GM20000 (cell line): ENCODE results near the gene ASPG.

ENCODE experiments used
- DNase-seq: peaks from one replicate; pipeline ENCODE4 v3.0.0; 2012; ENCODE audit warnings: low spot score
- TF ChIP-seq, protein P1 (sequence below): IDR thresholded peaks from 2 replicates; pipeline ENCODE4 v1.5.1; 2012; ENCODE audit warnings: mild to moderate bottlenecking, control low read depth; ENCODE audit errors: extremely low read depth, missing control alignments

The ASPG gene

DNA sequence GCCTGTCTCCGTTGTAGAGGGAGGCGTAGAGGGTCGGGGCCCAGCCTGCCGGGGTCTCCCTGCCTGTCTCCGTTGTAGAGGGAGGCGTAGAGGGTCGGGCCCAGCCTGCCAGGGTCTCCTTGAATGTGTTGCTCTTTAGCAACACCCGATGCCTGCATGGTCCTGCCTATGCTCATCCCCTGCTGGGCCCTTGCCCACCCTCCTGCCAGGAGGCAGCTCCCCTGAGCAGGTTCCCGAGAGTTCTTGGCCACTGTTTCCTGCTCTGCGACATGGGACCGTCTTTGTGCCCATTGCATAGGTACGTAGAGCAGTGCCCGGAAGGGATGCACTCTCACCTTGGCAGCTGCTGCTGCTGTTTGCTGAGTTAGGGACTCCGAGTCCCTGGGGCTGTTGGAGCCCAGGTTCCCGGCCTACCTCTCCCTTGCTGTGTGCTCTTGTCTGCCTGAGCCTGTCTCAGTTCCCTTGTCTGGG is 56.2 kb downstream of the ASPG start:
- no peak for DNase-seq
- TF ChIP-seq, protein P1, sequence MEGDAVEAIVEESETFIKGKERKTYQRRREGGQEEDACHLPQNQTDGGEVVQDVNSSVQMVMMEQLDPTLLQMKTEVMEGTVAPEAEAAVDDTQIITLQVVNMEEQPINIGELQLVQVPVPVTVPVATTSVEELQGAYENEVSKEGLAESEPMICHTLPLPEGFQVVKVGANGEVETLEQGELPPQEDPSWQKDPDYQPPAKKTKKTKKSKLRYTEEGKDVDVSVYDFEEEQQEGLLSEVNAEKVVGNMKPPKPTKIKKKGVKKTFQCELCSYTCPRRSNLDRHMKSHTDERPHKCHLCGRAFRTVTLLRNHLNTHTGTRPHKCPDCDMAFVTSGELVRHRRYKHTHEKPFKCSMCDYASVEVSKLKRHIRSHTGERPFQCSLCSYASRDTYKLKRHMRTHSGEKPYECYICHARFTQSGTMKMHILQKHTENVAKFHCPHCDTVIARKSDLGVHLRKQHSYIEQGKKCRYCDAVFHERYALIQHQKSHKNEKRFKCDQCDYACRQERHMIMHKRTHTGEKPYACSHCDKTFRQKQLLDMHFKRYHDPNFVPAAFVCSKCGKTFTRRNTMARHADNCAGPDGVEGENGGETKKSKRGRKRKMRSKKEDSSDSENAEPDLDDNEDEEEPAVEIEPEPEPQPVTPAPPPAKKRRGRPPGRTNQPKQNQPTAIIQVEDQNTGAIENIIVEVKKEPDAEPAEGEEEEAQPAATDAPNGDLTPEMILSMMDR: no peak

DNA sequence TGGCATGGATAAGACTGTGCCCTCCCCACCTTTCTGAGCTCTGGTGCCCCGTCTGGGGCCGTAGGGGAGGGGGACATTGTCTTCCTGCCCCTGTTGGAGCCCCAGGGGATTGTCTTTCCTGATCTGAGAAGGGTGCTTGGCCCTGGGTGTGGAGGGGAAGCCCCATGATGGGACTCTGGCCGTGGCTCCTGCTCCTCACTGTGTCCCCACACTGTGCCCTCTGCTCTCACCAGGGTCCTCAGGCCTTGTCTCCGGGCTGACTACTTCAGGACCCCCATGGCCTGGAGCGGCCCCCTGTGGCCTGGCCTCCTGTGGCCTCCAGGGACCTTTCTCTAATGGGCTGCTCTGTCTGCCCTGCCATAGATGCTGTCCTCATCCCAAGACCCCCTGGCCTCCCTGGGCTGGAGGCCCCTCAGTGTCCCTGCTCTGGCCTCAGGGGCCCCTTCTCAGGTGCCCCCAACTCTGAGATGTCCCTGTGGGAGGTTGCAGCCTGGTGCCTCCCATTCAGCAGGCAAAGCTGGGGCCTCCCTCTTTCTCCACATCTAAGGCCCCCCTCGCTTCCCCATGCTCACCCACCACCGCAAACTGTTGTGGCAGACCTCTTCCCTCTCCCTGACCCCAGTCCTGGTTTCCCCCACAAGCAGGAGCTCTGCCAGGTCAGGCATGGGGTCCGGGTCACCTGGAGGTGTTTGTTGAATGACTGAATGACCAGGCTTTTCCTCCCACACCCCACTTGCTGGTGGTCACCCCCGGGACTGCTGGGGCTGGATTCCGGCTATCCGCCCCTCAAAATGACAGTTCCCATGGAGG is 56.8 kb downstream of the ASPG start:
- DNase-seq: no peak
- TF ChIP-seq, protein P1: no peak

DNA sequence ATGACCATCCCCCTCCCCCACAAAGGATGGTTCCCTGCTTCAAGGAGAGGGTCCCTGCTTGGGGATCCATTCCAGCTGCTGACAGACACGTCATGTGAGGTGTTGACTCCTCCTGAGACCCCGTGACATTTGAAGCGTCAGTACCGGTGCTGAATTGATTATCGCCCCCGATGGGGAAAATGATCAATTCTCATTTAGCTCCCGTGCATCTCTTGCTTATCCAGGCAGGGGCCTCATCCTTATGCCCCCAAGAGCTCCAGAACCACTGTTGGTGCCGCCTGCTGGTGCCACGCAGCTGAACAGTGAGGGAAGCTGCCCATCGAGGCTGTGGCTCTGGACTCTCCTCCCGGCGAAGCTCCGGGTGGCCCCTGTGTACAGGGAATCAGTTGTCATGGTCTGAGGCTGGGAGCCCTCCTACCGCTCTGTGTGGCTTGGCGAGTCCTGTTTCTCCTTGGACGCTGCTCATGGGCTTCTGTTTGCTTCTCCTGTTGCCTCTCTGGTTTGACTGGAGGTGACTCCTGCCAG is 57.5 kb downstream of the ASPG start:
- no peak for DNase-seq
- TF ChIP-seq, protein P1: no peak

DNA sequence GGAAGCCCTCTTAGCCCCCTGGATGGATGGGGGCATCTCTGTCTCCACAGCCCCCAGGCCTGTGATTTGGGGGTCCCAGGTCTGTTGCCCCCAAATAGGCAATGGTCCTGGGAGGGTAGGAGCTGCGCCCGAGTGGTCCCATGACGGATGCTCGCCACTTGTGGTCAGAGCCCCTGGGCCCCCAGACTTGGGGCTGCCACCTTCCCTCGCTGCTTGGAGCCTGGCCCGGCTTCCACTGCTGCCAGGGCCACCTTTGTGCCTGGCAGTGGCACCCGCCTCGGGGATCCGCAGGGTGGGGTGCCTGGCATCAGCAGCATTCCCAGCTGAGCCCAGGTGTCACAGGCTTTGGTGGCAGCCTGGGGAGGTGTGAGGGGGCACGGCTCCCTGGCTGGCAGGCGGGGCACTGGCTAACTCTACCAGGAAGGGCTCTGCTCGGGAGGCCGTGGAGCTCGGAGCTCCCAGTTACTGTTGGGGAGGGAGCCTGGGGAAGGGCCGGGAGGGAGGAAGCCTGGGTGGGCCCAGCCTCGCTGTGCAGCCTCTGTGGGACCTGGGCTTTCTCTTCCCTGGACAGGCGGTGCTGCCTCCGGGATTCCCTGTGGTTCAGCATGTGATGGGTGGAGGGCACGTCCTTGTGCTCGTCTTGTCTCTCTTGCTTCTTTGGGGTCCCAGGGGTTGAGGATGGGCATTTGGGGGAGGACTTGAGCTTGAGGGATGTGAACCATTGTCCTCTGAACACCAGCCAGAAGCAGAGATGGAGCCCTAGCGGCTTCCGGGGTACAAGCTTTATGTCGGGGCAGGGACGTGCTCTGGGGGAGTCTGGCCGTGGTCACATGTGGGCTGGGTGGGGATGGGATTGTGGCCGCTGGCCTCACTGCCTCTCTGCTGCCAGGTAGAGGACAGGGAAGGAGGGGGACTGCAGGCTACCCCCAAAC is 58.3 kb downstream of the ASPG start:
- no peak for DNase-seq
- TF ChIP-seq, protein P1: no peak

DNA sequence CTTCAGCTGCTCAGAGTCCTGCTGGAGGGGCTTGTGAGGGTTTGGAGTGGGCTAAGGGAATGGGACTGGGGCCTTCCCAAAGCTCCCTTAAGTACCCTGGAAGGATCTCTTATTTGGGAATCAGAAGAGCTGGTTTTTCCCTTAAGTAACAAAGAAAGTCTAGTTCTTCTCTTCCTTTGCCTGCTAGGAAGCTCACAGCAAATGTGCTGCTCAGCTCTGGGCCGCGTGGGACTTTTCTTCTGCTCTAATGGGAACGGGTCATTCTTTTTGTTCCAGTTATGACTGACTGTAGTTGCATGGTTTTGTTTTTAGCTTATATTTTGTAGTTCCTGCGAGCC is 58.9 kb downstream of the ASPG start:
- no peak for DNase-seq
- TF ChIP-seq, protein P1: no peak

DNA sequence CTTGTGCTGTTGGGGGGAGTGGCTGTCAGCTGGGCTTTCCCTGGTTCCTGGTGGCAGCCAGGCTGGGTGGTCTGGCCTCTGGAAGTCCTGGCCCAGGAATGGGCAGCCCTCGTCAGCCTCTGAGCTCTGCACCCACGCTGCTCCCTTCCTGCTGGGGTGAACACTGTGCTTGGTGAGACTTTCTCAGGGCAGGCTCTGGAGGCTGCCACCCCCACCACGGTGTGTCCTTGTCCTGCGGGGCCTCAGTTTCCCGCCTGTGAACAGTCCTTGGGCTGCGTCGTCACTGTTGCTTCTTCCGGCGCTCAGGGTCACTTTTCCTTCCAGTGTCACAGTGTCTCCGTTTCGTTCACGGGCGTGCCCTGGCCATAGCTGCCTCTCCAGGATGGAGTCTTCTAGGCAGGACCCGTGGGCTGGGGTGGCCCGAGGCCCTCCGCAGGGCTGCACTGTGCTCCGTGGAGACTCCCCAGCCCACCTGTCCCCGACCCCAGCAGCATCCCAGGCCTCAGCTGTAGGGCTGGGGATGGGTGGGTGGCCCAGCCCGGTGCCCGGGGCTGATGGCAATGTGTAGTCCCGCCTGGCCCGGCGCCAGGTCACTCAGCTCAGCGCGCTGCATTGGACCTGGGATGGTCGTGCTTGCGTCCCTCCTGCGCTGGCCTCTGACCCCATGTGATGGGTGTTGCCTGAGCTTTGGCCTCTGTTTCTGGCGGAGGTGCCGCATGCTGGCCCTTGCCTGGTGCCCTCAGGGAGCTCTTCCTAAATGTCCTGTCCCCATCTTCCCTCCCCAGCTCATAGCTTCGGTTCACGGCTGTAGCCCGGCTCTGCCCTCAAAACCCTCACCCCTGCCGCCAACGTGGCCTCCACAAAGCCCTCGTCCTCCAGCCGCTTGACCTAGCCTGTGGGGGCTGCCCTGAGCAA is 59.7 kb downstream of the ASPG start:
- DNase-seq: no peak

More for the DNA sequence above, 59.7 kb downstream of the ASPG start:
- TF ChIP-seq, protein P1: no peak
